HG03045 (cell line): ENCODE results near the gene BCORL1.

Experiments used
- ATAC-seq: cut with Tn5 transposase; IDR thresholded peaks from one replicate; pipeline ENCODE4 v1.9.1; 2021; ENCODE audit warnings: mild to moderate bottlenecking, moderate library complexity; ENCODE audit not compliant: unreplicated experiment

Gene BCORL1

GRCh38 chrX:130086447-130087206 is 104.2 kb downstream of the BCORL1 start:
- no peak for ATAC-seq

GRCh38 chrX:130090364-130090763 is 107.9 kb downstream of the BCORL1 start:
- no peak for ATAC-seq

- ATAC-seq = peak; percentile 99
These were observed 109.6 kb downstream of the BCORL1 start for GRCh38 chrX:130091980-130092522.

GRCh38 chrX:130093271-130093670 is 110.8 kb downstream of the BCORL1 start:
- ATAC-seq = no peak

GRCh38 chrX:130094696-130095095 is 112.3 kb downstream of the BCORL1 start:
- no peak for ATAC-seq

- ATAC-seq = no peak
These were observed 113.0 kb downstream of the BCORL1 start for GRCh38 chrX:130095249-130096030.

GRCh38 chrX:130097507-130098209 is 115.2 kb downstream of the BCORL1 start:
- ATAC-seq = no peak

- no peak for ATAC-seq
These were observed 115.7 kb downstream of the BCORL1 start for GRCh38 chrX:130098210-130098552.

- ATAC-seq = no peak
These were observed 117.7 kb downstream of the BCORL1 start for GRCh38 chrX:130100180-130100579.

- no peak for ATAC-seq
These were observed 121.2 kb downstream of the BCORL1 start for GRCh38 chrX:130103605-130104004.

- ATAC-seq = no peak
These were observed 122.8 kb downstream of the BCORL1 start for GRCh38 chrX:130105244-130105643.

GRCh38 chrX:130106071-130106470 is 123.6 kb downstream of the BCORL1 start:
- no peak for ATAC-seq
